Hypothalamus (tissue), 51 donors: ENCODE data around the gene FAM20A.
"Not testable (repeated sequence)": the region's sequence is repeated elsewhere in the genome, so short reads cannot be mapped to it uniquely, and the experiment has no call there.

Experiments used
- DNase-seq, 51 donors: peaks; one replicate each; lab custom pipeline; 2025; lab: John Stamatoyannopoulos, UW

FAM20A gene

GRCh38 chr17:68533887-68534694 lies 67.1 kb downstream of the FAM20A start:
- no peak for DNase-seq

- no peak for DNase-seq
Measured at GRCh38 chr17:68532826-68533225, 68.3 kb downstream of the FAM20A start.

- DNase-seq, result no peak
Measured at GRCh38 chr17:68531252-68531651, 69.9 kb downstream of the FAM20A start.

- no peak for DNase-seq
Measured at GRCh38 chr17:68527314-68527713, 73.9 kb downstream of the FAM20A start.

GRCh38 chr17:68526548-68526947 lies 74.6 kb downstream of the FAM20A start:
- DNase-seq, result no peak

GRCh38 chr17:68522266-68522665 lies 78.9 kb downstream of the FAM20A start:
- DNase-seq, result no peak

- DNase-seq, result no peak
Measured at GRCh38 chr17:68519911-68520310, 81.3 kb downstream of the FAM20A start.

- not testable (repeated sequence) for DNase-seq
Measured at GRCh38 chr17:68519051-68519450, 82.1 kb downstream of the FAM20A start.

GRCh38 chr17:68518063-68518815 lies 82.9 kb downstream of the FAM20A start:
- no peak for DNase-seq

GRCh38 chr17:68517605-68518004 lies 83.6 kb downstream of the FAM20A start:
- DNase-seq, result not testable (repeated sequence)

- DNase-seq, result no peak
Measured at GRCh38 chr17:68516732-68517131, 84.4 kb downstream of the FAM20A start.

- peak in 6 of 51 donors; percentile 2 to 24 (median 18) for DNase-seq
Measured at GRCh38 chr17:68514831-68515635, 86.1 kb downstream of the FAM20A start.

- no peak for DNase-seq
Measured at GRCh38 chr17:68513932-68514331, 87.2 kb downstream of the FAM20A start.

GRCh38 chr17:68512960-68513474 lies 88.2 kb downstream of the FAM20A start:
- DNase-seq, result peak in 8 of 51 donors; percentile 6 to 75 (median 50)

- DNase-seq, result peak; percentile 84 to 100 (median 94)
Measured at GRCh38 chr17:68512247-68512959, 88.8 kb downstream of the FAM20A start, which contains the start of gene PRKAR1A. Gene PRKAR1A (plus strand): TSS chr17:68512430. CDS start chr17:68515400, 2,970 bp downstream.

- peak; percentile 46 to 95 (median 83) for DNase-seq
Measured at GRCh38 chr17:68511671-68512246, 89.4 kb downstream of the FAM20A start.

GRCh38 chr17:68511254-68511670 lies 89.9 kb downstream of the FAM20A start:
- peak in 7 of 51 donors; percentile 49 to 69 (median 62) for DNase-seq

- DNase-seq, result peak in 11 of 51 donors; percentile 9 to 29 (median 17)
Measured at GRCh38 chr17:68509141-68510057, 91.8 kb downstream of the FAM20A start.
